ENCODE data around the gene ADAMTSL1. TPM values are rescaled to one million over a fixed set of nuclear protein-coding genes. Genes with fewer than 3 reads are reported as not detected.

The ADAMTSL1 gene
- total RNA-seq, 1 experiment from 2014 or later = 0.94 TPM

GRCh38 chr9:18617759-18618158 lies 143.8 kb downstream of the ADAMTSL1 start:
- Mint-ChIP-seq H3K9me3 (no peaks in the 10 kb centered on the region), H3K4me3 (no peak overlapping the region), H3K4me1 (no peaks in the 10 kb centered on the region), H3K27me3 (ENCODE audit: low read depth) (no peaks in the 10 kb centered on the region), H3K27ac (no peak overlapping the region), H3K36me3 (no peaks in the 10 kb centered on the region)
- POLR2A ChIA-PET = no interaction called here
- TF ChIP-seq E2F5 (CRISPR knock-in tag; IDR thresholded peaks at IDR 0.05) = no peak
- TF ChIP-seq FOXP1 (CRISPR knock-in tag; IDR thresholded peaks at IDR 0.05; ENCODE audit: borderline replicate concordance) = no peak
- no peak for TF ChIP-seq ZNF423 (CRISPR knock-in tag; IDR thresholded peaks at IDR 0.05)
- TF ChIP-seq ATF1 (CRISPR knock-in tag; IDR thresholded peaks at IDR 0.05) = no peak
- TF ChIP-seq CREM (CRISPR knock-in tag; IDR thresholded peaks at IDR 0.05) = no peak
- no peak for TF ChIP-seq ZNF232 (CRISPR knock-in tag; IDR thresholded peaks at IDR 0.05)
- no peak for TF ChIP-seq PRDM15 (CRISPR knock-in tag; IDR thresholded peaks at IDR 0.05)
- no peak for TF ChIP-seq ZNF138 (CRISPR knock-in tag; conservative IDR thresholded peaks at IDR 0.05)
- TF ChIP-seq E2F4 (CRISPR knock-in tag; IDR thresholded peaks at IDR 0.05; ENCODE audit: borderline replicate concordance, low read depth) = no peak
- no peak for TF ChIP-seq ZNF281 (CRISPR knock-in tag; IDR thresholded peaks at IDR 0.05)
- no peak for TF ChIP-seq CBFB (CRISPR knock-in tag; IDR thresholded peaks at IDR 0.05; ENCODE audit: low read depth)
- no peak for TF ChIP-seq ETV6 (CRISPR knock-in tag; IDR thresholded peaks at IDR 0.05)
- no peak for TF ChIP-seq SMAD3 (CRISPR knock-in tag; IDR thresholded peaks at IDR 0.05; ENCODE audit: borderline replicate concordance)
- no peak for TF ChIP-seq KAT7 (CRISPR knock-in tag; IDR thresholded peaks at IDR 0.05; ENCODE audit: borderline replicate concordance)
- TF ChIP-seq GTF2I (CRISPR knock-in tag; conservative IDR thresholded peaks at IDR 0.05) = no peak
- TF ChIP-seq TCF7 (CRISPR knock-in tag; IDR thresholded peaks at IDR 0.05; ENCODE audit: low read depth) = no peak
- no peak for TF ChIP-seq ZNF121 (CRISPR knock-in tag; IDR thresholded peaks at IDR 0.05)
- CTCF ChIA-PET = no interaction called here
- ATAC-seq (no peak), DNase-seq (ENCODE audit: low spot score) (no peak)

GRCh38 chr9:18618862-18619261 lies 144.9 kb downstream of the ADAMTSL1 start:
- no peaks in the 10 kb centered on the region for H3K9me3 Mint-ChIP-seq
- CTCF ChIA-PET = no interaction called here
- POLR2A ChIA-PET = no interaction called here
- H3K4me3 Mint-ChIP-seq = no peak overlapping the region
- H3K36me3 Mint-ChIP-seq = no peaks in the 10 kb centered on the region
- H3K4me1 Mint-ChIP-seq = no peaks in the 10 kb centered on the region
- no peak overlapping the region for H3K27ac Mint-ChIP-seq
- no peak for DNase-seq (ENCODE audit: low spot score)
- ATAC-seq = no peak
- H3K27me3 Mint-ChIP-seq (ENCODE audit: low read depth) = no peaks in the 10 kb centered on the region
- no peak for TF ChIP-seq AFF4 (CRISPR knock-in tag; IDR thresholded peaks at IDR 0.05; ENCODE audit: borderline replicate concordance)
- TF ChIP-seq PRRX2 (CRISPR knock-in tag; IDR thresholded peaks at IDR 0.05) = no peak
- no peak for TF ChIP-seq CREB1 (CRISPR knock-in tag; IDR thresholded peaks at IDR 0.05)
- no peak for TF ChIP-seq ETV6 (CRISPR knock-in tag; IDR thresholded peaks at IDR 0.05)
